T-helper 22 cell (primary cell): ENCODE results near the gene AGAP1.

ENCODE experiments used
- DNase-seq: peaks from one replicate; pipeline ENCODE4 v3.0.0-alpha.2; 2020; ENCODE audit warnings: low read depth

Gene AGAP1

DNA sequence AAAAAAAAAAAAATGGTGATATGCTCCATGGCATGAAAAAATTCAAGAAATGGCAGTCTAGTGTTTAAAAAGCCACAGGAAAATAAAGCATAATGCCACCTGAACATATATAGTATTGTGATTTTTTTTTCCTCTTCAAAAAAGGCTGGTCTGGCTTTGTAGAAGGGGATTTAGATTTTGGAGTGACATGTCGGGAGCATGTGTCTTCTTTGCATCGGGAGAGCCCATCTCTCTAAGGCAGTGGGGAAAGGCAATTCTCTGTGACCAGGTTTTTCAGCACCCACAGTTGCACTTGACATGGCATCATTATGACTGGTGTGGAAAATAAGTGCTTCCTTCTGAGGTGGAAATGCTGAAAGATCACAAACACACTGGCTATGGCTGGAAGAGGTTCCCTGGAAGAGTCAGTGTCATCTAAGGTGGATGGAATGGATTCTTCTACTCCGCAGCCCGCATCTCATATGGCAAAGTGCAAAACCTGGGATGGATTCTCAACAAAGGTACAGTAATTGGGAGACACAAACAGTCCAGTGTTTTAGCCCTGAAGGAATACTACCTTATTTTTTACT is 172.5 kb downstream of the AGAP1 start:
- no peak for DNase-seq

DNA sequence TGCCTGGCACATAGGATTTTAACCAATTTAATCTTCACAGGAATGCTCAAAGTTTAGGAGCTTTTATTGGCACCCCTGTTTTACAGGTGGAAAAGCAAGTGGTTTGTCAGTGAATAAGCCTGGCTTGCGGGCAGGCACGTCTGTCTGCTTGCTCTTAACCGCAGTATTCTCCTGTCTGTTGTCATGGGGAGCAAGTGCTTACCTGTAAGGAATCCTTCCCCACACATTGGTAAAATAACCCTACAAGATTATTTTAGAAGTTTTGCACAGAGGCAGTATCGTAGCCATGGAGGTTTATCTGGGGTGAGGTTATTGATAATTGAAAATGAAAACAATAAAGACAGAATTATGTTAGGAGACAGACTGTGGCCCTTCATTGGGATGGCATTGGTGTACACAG is 174.9 kb downstream of the AGAP1 start:
- DNase-seq = no peak

DNA sequence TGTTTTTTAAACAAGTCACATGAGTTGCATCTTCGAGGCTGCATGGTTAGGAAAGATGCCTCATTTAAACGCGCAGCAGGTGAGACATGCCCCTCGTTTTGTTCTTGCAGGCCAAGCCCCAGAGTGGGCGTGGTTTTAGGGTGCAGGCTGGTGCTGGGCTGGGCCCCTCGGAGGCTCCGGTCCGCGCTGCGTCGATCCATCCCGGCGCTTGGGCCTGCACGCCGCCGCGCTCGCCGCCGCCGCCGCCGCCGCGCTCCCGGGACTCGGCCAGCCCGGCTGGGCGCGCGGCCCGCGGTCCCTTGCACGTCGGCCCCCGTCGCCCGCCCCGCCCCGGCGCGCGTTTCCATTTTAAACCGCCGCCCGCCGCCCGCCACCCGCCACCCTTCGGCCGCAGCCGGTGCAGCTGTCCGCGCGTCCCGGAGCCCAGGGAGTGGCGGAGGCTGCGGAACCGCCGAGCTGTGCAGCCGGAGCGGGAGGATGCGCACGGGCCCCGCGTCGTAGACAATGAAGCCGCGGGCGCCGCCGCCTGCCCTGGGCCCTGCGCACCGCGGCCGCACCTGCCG is 175.5 kb downstream of the AGAP1 start:
- DNase-seq = peak; percentile 4

DNA sequence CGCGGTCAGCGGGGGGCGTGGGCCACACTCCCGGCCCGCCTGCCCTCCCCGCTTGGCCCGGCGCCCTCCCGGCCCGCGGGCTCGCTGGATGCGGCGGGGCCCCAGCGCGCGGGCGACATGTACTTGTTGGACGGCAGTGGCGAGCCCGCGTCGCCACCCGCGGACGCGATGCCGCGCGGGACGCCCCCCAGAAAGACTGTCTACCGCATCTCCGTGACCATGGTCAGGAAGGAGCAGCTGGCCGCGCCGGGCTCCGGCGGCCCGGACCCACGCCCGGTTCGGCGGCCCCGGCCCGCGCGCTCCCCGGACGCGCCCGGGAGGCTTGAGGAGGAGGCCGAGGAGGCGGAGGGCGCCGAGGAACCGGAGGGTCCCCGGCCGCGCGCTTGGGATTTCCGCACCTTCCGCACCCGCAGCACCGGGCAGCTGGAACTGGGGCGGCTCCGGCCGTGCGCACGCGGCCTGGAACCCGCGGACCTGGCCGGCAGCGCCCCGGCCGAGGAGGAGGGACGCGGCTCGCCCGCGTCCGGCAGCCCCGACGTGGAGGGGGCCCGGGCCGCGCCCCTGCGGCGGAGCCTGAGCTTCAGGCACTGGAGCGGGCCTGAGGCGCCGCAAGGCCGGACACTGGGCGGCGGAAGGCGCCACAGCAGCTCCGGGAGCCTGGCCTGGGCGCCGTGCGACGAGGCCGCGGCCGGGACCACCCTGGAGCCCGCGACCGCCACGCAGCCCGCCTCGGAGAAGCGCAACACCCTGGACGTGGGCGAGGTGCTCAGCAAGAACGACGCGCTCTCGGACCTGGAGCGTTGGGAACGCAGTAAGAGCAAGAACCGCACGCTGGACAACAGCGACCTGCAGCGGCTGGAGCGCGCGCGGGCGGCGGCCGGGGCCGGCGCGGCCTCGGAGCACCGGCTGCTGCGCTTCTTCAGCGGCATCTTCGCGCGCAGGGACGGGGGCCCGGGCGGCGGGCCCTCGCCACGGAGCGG is 176.4 kb downstream of the AGAP1 start:
- DNase-seq = no peak

DNA sequence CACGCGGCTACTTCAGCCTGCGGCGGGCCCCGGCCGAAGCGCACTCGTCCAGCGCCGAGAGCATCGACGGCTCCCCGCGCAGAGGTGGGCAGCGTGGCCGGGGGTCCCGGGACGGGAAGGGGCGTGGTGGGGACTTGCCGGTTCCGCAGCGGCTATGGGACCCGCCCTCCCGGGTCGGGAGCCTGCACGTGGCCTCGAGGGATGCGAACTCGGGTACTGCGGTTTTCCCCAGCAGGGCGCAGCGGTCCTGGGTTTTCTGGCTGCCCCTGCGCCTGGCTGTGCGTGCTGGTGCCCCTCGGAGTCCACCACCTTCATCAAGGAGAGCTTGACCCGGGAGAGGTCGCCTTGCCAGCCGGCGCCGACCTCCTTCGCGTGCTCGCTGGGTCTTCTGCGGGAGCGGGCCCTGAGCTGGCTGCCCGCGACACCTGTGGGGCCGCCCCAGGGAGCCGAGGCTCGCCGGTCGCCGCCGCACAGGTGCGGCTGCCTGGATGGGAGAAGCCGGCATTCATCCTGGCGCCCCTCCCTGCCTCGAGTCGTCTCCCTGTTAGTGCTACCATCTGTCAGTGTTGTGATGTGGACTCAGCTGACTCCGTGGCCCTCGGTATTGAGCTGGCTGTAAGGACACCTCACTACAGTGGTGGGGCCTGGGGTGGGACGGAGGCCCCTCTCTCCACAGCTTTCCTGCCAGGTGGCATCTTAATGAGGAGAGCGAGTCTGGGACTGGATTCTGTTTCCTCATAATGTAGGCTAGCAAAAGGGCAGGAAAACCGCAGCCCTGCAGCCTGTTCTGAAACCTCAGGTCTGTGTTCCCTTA is 177.3 kb downstream of the AGAP1 start:
- no peak for DNase-seq

DNA sequence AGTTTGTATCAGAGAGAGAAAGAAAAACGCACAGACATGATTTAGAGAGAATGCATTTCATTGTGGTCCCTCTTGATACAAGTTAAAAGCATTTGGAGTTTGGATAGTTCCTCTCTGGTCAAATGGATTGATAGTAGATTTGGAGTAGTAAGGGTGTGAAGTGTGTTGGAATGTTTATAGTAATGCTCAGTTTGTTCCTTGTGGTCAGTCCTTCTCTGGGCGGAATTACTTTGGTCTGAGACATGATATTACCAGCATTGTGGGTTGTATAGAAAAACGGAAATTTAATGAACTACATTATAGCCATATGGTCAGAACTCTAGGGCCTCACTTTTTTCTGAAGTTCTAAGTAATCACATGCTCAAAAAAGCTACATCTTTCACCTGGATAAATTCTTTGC is 178.9 kb downstream of the AGAP1 start:
- no peak for DNase-seq

DNA sequence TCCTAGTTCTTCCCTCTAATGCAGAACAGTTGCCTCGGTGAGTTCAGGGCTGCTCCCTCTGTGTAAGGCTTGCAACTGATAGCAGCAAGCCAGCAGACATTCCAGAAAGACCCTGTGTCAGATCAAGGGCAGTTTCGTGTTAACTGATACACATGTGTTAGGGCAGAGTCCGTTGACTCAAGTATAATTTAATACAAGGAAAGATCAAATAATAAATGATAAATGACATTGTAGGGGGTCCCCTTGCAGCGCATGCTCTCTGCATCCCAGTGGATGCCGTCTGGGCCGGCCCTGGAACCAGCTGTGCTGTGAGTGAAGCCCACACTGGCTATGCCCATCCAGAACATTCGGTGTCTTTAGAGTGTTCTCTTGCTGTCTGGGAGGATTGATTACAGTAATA is 180.3 kb downstream of the AGAP1 start:
- DNase-seq = no peak

DNA sequence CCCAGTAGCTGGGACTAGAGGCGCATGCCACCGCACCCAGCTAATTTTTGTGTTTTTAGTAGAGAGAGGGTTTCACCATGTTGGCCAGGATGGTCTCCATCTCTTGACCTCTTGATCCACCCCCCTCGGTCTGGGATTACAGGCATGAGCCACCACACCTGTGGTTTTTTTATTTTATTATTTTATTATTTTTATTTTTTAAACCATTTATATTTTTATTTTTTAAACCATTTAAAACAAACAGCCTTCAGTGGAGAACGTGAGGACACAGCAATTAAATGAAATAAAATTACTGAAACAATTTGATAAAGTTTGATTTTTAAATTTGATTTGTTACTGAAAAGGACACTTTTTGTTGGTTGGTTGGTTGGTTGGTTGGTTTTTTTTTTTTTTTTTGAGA is 181.0 kb downstream of the AGAP1 start:
- DNase-seq = no peak

DNA sequence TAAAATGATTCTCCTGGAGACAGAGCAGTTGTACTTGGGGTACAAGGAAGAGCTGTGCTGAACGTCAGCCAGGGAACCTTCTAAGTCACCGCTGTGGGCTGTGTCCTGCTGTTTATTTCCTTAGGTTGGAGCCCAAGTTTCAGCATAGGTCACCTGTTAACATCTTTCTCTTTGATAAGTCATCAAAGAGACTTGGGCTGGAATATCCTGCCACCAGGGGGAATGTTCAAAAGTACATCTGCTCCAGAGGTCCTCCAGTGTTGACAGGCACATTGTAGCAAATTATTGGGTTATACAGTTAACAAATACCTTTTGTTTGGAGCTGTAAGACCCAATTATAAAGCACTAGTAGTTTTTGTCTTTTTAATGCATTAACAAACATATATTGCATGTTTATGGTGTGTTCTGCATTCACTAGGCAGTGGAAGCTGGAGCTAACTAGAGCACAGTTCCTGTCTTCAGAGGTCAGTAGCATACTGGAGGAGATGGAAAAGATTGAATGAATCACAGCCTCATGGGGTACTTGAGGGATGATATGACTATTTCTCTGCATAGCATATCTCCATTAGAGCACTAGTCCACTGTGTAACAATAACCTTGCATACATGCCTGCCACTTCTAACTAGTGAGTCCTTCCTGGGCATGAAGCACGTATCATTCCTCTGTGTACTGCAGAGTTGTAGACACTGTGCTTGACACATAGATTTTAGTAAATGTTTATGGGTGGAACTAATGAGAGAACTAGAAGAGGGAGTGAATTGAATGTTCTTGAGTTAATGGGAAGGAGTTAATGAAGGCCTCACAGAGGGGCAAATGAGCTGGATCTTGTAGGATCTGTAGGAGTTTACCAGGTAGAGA is 182.1 kb downstream of the AGAP1 start:
- DNase-seq = no peak

DNA sequence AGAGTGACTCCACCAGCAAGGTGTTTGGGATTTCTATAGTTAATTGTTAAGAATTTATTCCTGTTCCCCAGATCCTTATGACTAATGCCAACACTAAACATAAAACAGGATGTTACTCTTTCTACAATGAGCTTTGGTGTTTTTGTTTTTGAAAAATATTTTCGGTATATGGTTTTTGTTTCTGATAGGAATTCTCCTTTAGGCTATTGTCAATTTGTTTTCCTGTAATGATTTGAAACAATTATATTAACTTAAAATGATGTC is 182.6 kb downstream of the AGAP1 start:
- no peak for DNase-seq

DNA sequence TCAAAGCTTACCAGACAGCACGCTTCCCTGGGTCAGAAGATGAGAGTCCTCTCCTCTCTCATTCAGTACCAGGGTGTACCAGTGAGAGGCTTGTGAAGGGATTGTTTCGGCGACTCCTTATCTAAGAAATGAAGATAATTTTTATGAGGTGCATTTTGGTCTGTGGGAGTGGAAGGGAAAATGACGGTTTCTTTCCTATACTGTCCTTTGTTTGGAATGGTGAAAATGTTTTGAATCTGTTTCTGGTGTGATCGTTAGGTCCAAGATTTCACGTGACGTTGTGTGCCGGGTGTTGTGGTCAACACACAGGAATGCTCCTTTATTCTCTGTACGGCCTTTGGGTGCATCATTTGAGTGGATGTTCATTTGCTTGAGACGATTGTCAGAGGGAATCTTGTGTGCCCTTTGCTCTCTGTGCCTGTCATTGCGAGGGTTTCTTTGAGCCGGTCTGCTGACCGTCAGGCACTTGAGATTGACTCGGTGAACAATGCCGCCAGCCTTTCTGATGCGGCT is 183.5 kb downstream of the AGAP1 start:
- DNase-seq = no peak

DNA sequence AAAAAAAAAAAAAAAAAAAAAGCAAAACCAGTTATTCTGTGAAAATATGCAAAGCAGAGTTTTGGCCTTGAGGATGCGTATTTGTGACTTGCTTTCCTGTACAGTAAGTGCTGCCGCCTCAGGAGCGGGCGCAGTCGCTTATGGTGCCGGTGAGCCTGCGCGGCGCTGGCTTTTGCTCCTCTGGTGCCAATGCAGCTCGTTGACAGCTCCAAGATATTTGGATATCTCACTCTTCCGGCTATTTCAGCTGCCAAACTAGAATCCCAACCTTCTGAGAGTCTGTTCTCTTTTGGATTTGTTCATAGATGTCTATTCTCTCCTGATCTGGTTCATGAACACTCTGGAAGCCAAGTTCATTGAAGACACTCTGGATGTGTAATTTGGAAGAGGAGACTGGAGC is 184.1 kb downstream of the AGAP1 start:
- no peak for DNase-seq

DNA sequence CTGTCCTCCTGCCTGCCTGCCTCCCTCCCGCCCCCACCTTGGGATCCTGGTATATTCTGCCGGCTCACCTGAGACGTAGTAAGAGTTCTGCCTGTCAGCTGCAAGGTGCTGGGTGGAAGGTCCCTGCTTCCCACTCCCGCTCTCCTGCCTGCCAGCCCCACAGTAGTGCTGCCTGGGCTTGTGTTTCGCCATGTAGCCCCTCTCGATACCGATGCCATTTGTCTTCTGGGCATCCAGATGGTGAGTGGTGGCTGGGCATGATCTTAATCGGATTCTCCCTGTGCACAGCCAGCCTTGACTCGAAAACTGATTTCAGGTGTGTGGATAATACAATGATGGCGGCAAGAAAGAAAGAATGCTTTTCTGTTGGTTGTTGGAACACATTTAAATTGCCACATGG is 184.9 kb downstream of the AGAP1 start:
- DNase-seq = no peak

DNA sequence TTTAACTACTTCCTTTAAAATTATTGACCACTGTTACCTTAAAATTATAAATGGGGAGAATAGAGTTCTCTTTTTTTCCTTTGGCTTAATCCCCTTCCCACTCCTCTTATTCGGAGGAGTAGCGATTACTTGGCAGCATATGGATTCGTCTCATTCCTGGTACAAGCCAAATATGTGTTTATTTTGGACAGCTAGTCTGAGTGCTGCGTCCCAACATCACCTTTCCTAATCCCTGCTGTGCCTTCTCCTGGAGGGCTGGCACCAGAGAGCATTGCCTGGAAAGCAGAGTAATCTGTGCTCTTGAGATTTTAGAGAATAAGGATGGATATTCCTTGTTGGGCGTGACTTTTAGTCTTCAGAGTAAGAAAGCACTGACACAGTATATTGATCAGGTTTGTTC is 185.6 kb downstream of the AGAP1 start:
- DNase-seq = no peak

DNA sequence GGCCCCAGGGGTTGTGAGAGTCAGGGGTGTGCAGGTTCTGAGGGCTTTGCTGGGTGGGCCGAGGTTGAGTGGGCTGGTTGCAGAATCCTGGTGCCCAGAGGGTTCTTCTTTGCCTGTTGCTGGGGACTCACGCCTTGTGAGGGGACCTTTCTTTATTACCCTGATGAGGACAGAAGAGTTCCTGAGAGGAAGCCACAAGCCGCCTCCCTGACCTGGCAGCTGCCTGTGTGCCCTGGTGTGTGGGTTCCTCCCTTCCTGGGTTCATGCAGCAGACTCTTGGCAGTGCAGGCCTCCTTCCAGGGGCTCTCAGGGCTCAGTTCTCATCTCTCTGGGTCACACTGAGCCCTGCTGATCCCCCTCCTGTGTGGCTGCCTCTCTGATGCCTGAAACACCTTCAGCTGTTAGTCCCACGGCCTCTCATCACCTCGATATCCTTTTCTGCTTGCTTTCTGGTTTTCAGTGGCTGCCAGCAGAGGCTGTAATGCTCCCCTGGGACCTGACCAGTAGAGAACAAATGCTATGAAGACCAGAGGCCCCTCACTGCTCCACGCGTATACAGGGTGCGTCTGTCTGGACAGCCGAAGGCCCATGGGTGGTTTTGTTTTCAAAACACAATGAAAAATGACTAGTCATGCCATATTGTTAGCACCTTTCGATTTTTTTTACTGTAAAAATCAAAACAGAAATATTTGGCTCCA is 191.3 kb downstream of the AGAP1 start:
- DNase-seq = no peak

DNA sequence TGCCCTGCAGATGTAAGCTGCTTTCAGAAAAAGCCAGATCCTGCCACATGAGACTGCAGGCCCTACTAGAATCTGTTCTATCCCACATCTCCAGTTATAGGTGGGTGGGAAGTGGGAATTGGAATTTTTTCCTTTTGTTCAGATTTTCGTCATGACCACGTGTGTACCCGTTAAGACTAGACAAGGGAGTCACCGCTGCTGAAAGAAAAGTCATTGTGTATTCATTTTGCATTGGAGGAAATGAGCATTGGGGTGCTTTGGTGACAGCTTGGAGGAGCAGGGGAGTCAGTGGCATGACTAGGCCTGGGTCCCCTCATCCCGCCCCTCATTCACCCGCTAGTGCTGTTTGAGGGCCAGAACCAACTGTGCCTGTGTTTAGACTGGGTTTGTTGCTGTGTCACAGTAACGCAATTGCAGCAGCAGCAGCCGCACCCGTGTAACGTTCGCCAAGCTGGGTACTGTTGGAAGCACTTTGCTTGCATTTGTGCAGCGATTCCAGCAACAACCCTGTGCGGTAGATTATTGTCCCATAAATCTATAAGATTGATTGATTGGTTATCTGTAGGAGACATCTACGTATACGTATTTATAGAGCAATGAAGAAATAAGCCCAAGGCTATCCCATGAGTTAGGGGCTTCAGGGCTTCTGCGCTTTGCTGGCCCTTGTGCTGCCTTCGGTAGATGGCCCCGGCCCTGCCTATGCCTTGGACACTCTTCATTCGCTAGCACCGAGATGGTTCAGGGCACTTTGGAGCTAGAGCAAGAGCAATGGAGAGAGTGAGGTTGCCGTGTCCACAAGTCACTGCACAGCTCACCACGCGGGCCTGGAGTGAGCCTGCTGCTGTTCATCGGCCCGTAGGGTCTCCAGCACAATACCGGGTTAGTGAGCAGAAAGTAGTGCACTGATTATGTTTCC is 194.9 kb downstream of the AGAP1 start:
- DNase-seq = no peak

DNA sequence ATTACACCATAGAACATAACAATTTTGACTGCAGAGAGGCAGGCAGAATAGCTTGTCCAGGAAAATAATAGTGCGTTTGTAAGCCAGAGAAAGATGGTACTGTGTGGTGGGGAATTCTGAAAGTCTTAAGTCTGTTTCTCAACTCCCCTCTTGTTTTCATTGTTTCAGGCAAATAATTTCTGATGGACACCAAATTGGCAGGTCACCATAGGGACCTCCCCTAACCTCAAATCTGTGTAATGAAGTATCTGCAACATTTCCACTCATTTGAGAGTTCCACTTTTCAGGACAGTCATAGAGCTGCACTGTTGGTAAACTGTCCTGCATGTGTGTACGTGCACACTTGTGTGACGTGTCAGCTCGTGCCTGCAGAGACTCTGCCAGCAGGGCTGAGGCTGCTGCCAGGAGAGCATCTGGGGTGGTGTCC is 195.6 kb downstream of the AGAP1 start:
- no peak for DNase-seq

DNA sequence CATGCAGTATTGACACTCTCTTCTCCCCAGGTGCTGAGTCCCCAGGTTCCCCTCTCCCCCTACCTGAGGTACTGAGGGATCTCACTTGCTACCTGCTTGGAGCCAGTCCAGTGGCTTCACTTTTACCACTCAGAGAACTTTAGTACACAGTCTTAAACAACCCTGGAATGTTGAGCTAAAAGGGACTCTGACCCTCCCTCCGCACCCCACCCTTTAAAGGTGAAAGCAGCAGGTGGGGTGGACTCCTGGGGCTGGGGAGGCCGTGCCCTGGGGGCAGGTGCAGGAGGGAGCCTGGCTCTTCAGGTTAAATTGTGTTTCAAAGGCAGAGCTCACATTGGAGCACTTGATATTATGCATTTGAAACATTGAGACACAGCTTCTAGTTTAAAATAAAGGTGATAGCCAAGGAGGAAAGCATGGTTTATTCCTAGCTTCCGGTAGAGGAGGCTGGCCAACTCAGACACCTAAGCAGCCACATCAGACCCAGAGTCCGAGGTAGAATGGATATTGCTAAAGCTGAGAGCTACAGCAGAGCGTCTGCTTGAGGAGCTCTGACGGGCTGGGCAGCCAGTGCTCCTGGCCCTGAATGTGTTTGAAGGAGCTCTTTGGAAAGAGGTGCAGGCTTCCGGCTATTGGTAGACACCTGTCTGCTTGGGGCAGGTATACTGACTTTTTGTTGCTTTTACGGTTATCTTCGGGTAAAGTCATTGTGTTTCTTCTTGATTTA is 196.4 kb downstream of the AGAP1 start:
- DNase-seq = no peak

DNA sequence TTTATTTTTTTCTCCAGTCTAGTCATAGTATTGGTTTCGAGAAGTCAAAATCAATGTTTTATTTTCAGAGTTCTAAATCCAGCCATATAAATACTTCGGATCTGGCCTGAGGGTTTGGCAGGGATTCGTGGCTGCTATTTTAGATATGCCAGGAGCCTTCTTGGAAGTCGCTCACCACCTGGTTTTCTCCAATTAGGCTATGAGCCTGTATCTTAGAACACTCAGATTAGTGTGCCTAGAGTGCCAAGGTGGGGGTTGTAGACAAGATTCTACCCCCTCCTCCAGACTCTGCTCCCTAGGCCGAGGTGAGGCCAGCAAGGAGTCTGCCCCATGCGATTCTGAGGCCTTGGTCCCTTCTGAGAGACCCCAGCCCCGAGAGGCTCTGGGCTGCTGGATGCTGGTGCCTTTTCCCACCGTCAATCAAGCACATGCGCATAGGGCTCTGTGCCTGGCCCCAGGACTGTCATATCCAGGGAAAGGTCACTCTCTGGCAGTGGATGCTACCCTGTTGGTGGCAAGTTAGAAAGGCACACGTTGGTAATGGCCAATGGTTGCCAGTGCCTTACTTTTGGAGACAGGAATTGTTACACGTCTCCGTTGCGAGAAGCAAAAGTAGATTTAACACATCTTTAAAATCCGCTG is 197.1 kb downstream of the AGAP1 start:
- no peak for DNase-seq
